GM21367 (cell line): ENCODE data around the gene METTL6.
"Not testable (repeated sequence)": the region's sequence is repeated elsewhere in the genome, so short reads cannot be mapped to it uniquely, and the experiment has no call there.

Source experiments
- ATAC-seq: cut with Tn5 transposase; IDR thresholded peaks from one replicate; pipeline ENCODE4 v1.9.1; 2021; ENCODE audit not compliant: unreplicated experiment

The METTL6 gene

GRCh38 chr3:15451216-15452113, 24.1 kb upstream of the METTL6 start:
- no peak for ATAC-seq

- ATAC-seq = no peak
These were observed 23.3 kb upstream of the METTL6 start for GRCh38 chr3:15450438-15451215.

GRCh38 chr3:15449489-15450224, 22.3 kb upstream of the METTL6 start:
- ATAC-seq = no peak

- ATAC-seq = no peak
These were observed 16.6 kb upstream of the METTL6 start for GRCh38 chr3:15443826-15444524.

GRCh38 chr3:15440891-15441290, 13.5 kb upstream of the METTL6 start:
- no peak for ATAC-seq

GRCh38 chr3:15439476-15439875, 12.1 kb upstream of the METTL6 start:
- no peak for ATAC-seq

GRCh38 chr3:15438983-15439382, 11.6 kb upstream of the METTL6 start:
- ATAC-seq = no peak

GRCh38 chr3:15436246-15436645, 8.9 kb upstream of the METTL6 start:
- no peak for ATAC-seq

- ATAC-seq = no peak
These were observed 7.4 kb upstream of the METTL6 start for GRCh38 chr3:15434756-15435155.

GRCh38 chr3:15433531-15433930, 6.2 kb upstream of the METTL6 start:
- no peak for ATAC-seq

- no peak for ATAC-seq
These were observed 4.0 kb upstream of the METTL6 start for GRCh38 chr3:15431256-15431837.

- ATAC-seq = no peak
These were observed 3.3 kb upstream of the METTL6 start for GRCh38 chr3:15430624-15431023.

GRCh38 chr3:15429080-15429479, 1.7 kb upstream of the METTL6 start:
- ATAC-seq = no peak

GRCh38 chr3:15428539-15428938, 1.2 kb upstream of the METTL6 start:
- ATAC-seq = no peak

GRCh38 chr3:15427981-15428380, 637 bp upstream of the METTL6 start:
- no peak for ATAC-seq

GRCh38 chr3:15426579-15427118, 695 bp downstream of the METTL6 start:
- ATAC-seq = no peak

GRCh38 chr3:15420871-15421270, 6.5 kb downstream of the METTL6 start:
- ATAC-seq = no peak

- not testable (repeated sequence) for ATAC-seq
These were observed 16.4 kb downstream of the METTL6 start for GRCh38 chr3:15410966-15411365.

GRCh38 chr3:15409774-15410173, 17.6 kb downstream of the METTL6 start:
- ATAC-seq = no peak

- no peak for ATAC-seq
These were observed 18.1 kb downstream of the METTL6 start for GRCh38 chr3:15409239-15409638.
